Uterus (tissue), 2 donors: ENCODE data around the gene UFD1.

Experiments
- POLR2A ChIP-seq, 2 donors: fragments of 450-650 bp; IDR thresholded peaks; one replicate each; pipeline ENCODE4 v1.6.1; 2016; ENCODE audit warnings: antibody characterized with exemption in 2 of 2, mild to moderate bottlenecking in 1 of 2, moderate library complexity in 1 of 2
- TF ChIP-seq, protein P1 (sequence below), 4 experiments: fragments of 200-600 bp in 2 of 4; fragments of 450-650 bp in 2 of 4; sonication (generic) in 2 of 4; IDR thresholded peaks; one replicate each; pipeline ENCODE4 v1.5.1; 2016 to 2019; ENCODE audit warnings: antibody characterized with exemption in 4 of 4, mild to moderate bottlenecking in 2 of 4, moderate library complexity in 1 of 4

DNA sequence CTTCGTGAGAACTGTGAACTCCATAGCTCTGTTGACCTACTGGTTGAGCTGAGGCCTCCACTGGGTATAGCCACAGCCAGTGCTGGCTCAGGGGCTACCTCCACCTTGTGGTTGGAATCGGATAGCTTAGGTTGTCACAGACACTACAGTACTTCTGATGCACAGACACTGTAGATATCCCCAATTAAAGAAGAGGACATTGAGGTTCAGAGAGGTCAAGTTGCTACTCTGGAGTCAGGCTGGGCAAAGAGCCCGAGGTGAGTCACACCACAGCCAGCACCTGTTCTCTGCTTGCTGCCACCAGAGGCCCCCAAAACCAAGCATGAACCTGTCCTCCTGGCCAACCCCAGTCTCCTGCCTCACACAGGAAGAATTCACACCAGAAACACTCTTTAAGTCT lies 5.4 kb downstream of the UFD1 start:
- TF ChIP-seq, protein P1, sequence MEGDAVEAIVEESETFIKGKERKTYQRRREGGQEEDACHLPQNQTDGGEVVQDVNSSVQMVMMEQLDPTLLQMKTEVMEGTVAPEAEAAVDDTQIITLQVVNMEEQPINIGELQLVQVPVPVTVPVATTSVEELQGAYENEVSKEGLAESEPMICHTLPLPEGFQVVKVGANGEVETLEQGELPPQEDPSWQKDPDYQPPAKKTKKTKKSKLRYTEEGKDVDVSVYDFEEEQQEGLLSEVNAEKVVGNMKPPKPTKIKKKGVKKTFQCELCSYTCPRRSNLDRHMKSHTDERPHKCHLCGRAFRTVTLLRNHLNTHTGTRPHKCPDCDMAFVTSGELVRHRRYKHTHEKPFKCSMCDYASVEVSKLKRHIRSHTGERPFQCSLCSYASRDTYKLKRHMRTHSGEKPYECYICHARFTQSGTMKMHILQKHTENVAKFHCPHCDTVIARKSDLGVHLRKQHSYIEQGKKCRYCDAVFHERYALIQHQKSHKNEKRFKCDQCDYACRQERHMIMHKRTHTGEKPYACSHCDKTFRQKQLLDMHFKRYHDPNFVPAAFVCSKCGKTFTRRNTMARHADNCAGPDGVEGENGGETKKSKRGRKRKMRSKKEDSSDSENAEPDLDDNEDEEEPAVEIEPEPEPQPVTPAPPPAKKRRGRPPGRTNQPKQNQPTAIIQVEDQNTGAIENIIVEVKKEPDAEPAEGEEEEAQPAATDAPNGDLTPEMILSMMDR (IDR thresholded peaks at IDR 0.05) = no peak
- no peak for TF ChIP-seq POLR2A (IDR thresholded peaks at IDR 0.05)
